ENCODE data around the gene KBTBD8. TPM values are rescaled to one million over a fixed set of nuclear protein-coding genes. Genes with fewer than 3 reads are reported as not detected.

Gene KBTBD8
- total RNA-seq, 1 experiment from 2014 or later: 0.91 TPM

- BruUV-seq (replicated peaks): no TSS peak
These were observed 33.0 kb downstream of the KBTBD8 start for GRCh38 chr3:67030785-67031740.

GRCh38 chr3:67031986-67032385 is 33.9 kb downstream of the KBTBD8 start:
- H3K36me3 ChIP-seq (ENCODE audit: low read depth, low read length): no peaks in the 10 kb centered on the region
- no peaks in the 10 kb centered on the region for H3F3A ChIP-seq (ENCODE audit: low read length, unreplicated experiment)
- H2AFZ ChIP-seq (ENCODE audit: low read length): no peak overlapping the region
- H3K79me2 ChIP-seq (ENCODE audit: low read length): no peaks in the 10 kb centered on the region
- no peak for ATAC-seq
- CTCF ChIA-PET: no interaction called here
- no peaks in the 10 kb centered on the region for H3K4me1 ChIP-seq (ENCODE audit: insufficient read depth, low read length)
- POLR2A ChIA-PET (ENCODE audit: unreplicated experiment): no interaction called here
- no peak overlapping the region for H3K4me2 ChIP-seq (ENCODE audit: low read length)
- no peak for TF ChIP-seq CTCF (conservative IDR thresholded peaks at IDR 0.05; ENCODE audit: low read depth, low read length)
- TF ChIP-seq EZH2phosphoT487 (IDR thresholded peaks at IDR 0.05; ENCODE audit: borderline replicate concordance, low read length): no peak
- no peak for TF ChIP-seq EZH2 (IDR thresholded peaks at IDR 0.05; ENCODE audit: low read length, unreplicated experiment)
- H3K4me3 ChIP-seq (ENCODE audit: low read length): no peak overlapping the region
- H3K27ac ChIP-seq (ENCODE audit: low read length): no peak overlapping the region
- no peak for DNase-seq
- no peaks in the 10 kb centered on the region for H4K20me1 ChIP-seq (ENCODE audit: low read length)
- H3K9ac ChIP-seq (ENCODE audit: low read length): no peak overlapping the region
- intact Hi-C loops (cut with micrococcal nuclease): no loop called here
- no TSS peak for BruUV-seq (replicated peaks)
- H3K27me3 ChIP-seq (ENCODE audit: low read length): no peaks in the 10 kb centered on the region
- no peaks in the 10 kb centered on the region for H3K9me3 ChIP-seq (ENCODE audit: low read length)
- no peaks in the 10 kb centered on the region for H3K9me2 ChIP-seq (replicated peaks; ENCODE audit: low read length)

More at GRCh38 chr3:67030785-67031740, 33.0 kb downstream of the KBTBD8 start:
- ChIA-PET POLR2A (ENCODE audit: unreplicated experiment) (no interaction called here), CTCF (no interaction called here)
- no peaks in the 10 kb centered on the region for H3K27me3 ChIP-seq (ENCODE audit: low read length)
- no peaks in the 10 kb centered on the region for H3K4me1 ChIP-seq (ENCODE audit: insufficient read depth, low read length)
- no peak overlapping the region for H3K4me3 ChIP-seq (ENCODE audit: low read length)
- H3K36me3 ChIP-seq (ENCODE audit: low read depth, low read length): no peaks in the 10 kb centered on the region
- no peak for DNase-seq
- H3K4me2 ChIP-seq (ENCODE audit: low read length): no peak overlapping the region
- H3K79me2 ChIP-seq (ENCODE audit: low read length): no peaks in the 10 kb centered on the region
- no peak overlapping the region for H2AFZ ChIP-seq (ENCODE audit: low read length)
- H3K9me2 ChIP-seq (replicated peaks; ENCODE audit: low read length): no peaks in the 10 kb centered on the region
- no peak overlapping the region for H3K9ac ChIP-seq (ENCODE audit: low read length)
- no peaks in the 10 kb centered on the region for H3F3A ChIP-seq (ENCODE audit: low read length, unreplicated experiment)
- no peak for TF ChIP-seq EZH2 (IDR thresholded peaks at IDR 0.05; ENCODE audit: low read length, unreplicated experiment)
- TF ChIP-seq CTCF (conservative IDR thresholded peaks at IDR 0.05; ENCODE audit: low read depth, low read length): no peak
- TF ChIP-seq EZH2phosphoT487 (IDR thresholded peaks at IDR 0.05; ENCODE audit: borderline replicate concordance, low read length): no peak
- ATAC-seq: no peak
- no peaks in the 10 kb centered on the region for H3K9me3 ChIP-seq (ENCODE audit: low read length)
- intact Hi-C loops (cut with micrococcal nuclease): no loop called here
- H3K27ac ChIP-seq (ENCODE audit: low read length): no peak overlapping the region
- H4K20me1 ChIP-seq (ENCODE audit: low read length): no peaks in the 10 kb centered on the region

- no peaks in the 10 kb centered on the region for H4K20me1 ChIP-seq (ENCODE audit: low read length)
- H3K27ac ChIP-seq (ENCODE audit: low read length): no peak overlapping the region
- H3K79me2 ChIP-seq (ENCODE audit: low read length): no peaks in the 10 kb centered on the region
- H3K9me2 ChIP-seq (replicated peaks; ENCODE audit: low read length): no peaks in the 10 kb centered on the region
- H3K36me3 ChIP-seq (ENCODE audit: low read depth, low read length): no peaks in the 10 kb centered on the region
- H3K4me2 ChIP-seq (ENCODE audit: low read length): no peak overlapping the region
- POLR2A ChIA-PET (ENCODE audit: unreplicated experiment): no interaction called here
- no TSS peak for BruUV-seq (replicated peaks)
- no peaks in the 10 kb centered on the region for H3K9me3 ChIP-seq (ENCODE audit: low read length)
- H3K4me3 ChIP-seq (ENCODE audit: low read length): no peak overlapping the region
- no peaks in the 10 kb centered on the region for H3K27me3 ChIP-seq (ENCODE audit: low read length)
- no peak for TF ChIP-seq EZH2 (IDR thresholded peaks at IDR 0.05; ENCODE audit: low read length, unreplicated experiment)
- TF ChIP-seq EZH2phosphoT487 (IDR thresholded peaks at IDR 0.05; ENCODE audit: borderline replicate concordance, low read length): no peak
- no peaks in the 10 kb centered on the region for H3K4me1 ChIP-seq (ENCODE audit: insufficient read depth, low read length)
- CTCF ChIA-PET: no interaction called here
- no peak for DNase-seq
- no peak overlapping the region for H2AFZ ChIP-seq (ENCODE audit: low read length)
- H3F3A ChIP-seq (ENCODE audit: low read length, unreplicated experiment): no peaks in the 10 kb centered on the region
- ATAC-seq: no peak
- H3K9ac ChIP-seq (ENCODE audit: low read length): no peak overlapping the region
- intact Hi-C loops (cut with micrococcal nuclease): no loop called here
These were observed 35.0 kb downstream of the KBTBD8 start for GRCh38 chr3:67033079-67033478.
